ENCODE data around the gene DOHH.
A peak's percentile ranks its signal among the peaks of the same experiment; 100 is the strongest.

The DOHH gene

GRCh38 chr19:3476830-3477229 is 23.6 kb downstream of the DOHH start:
- DNase-seq, result no peak

- DNase-seq, result no peak
Measured at GRCh38 chr19:3475449-3475848, 25.0 kb downstream of the DOHH start.

- no peak for DNase-seq
Measured at GRCh38 chr19:3474614-3475013, 25.9 kb downstream of the DOHH start.

GRCh38 chr19:3474010-3474409 is 26.5 kb downstream of the DOHH start:
- no peak for DNase-seq

GRCh38 chr19:3471954-3472655 is 28.4 kb downstream of the DOHH start:
- peak; percentile 53 for DNase-seq

- no peak for DNase-seq
Measured at GRCh38 chr19:3470500-3471128, 29.9 kb downstream of the DOHH start.

- DNase-seq, result no peak
Measured at GRCh38 chr19:3469638-3470499, 30.6 kb downstream of the DOHH start.

GRCh38 chr19:3468211-3468610 is 32.3 kb downstream of the DOHH start:
- no peak for DNase-seq

GRCh38 chr19:3467437-3468198 is 32.9 kb downstream of the DOHH start:
- DNase-seq, result no peak

GRCh38 chr19:3466635-3467034 is 33.8 kb downstream of the DOHH start:
- no peak for DNase-seq

- DNase-seq, result no peak
Measured at GRCh38 chr19:3465552-3465951, 34.9 kb downstream of the DOHH start.

- no peak for DNase-seq
Measured at GRCh38 chr19:3464587-3465235, 35.8 kb downstream of the DOHH start.

- DNase-seq, result peak; percentile 54
Measured at GRCh38 chr19:3463714-3464586, 36.5 kb downstream of the DOHH start.

- DNase-seq, result peak; percentile 47
Measured at GRCh38 chr19:3462991-3463713, 37.3 kb downstream of the DOHH start.

- no peak for DNase-seq
Measured at GRCh38 chr19:3459965-3460582, 40.4 kb downstream of the DOHH start.

- DNase-seq, result peak; percentile 87
Measured at GRCh38 chr19:3459089-3459881, 41.2 kb downstream of the DOHH start.

GRCh38 chr19:3458229-3459088 is 42.0 kb downstream of the DOHH start:
- peak; percentile 52 for DNase-seq

- DNase-seq, result peak; percentile 45
Measured at GRCh38 chr19:3457528-3458228, 42.8 kb downstream of the DOHH start.
